ENCODE measurements around the gene ANKIB1.

DNA sequence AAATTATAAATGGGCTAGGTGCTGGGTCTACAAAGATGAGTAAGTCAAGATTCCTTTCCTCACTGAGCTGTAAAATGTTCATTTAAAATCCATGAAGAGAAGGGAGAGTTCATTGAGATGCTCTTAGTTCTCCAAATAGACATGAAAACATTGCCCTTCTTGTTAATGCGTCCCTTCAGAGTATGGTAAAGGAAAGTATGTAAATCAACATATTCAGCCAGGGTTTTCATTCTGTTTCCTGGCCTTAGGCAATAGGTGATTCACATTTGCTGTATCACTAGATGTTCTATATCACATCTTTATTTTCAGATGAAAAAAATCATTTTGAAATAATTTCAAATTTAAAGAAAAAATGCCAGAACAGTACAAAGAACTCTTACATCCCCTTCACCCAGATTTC is 5.4 kb downstream of the ANKIB1 start:
- no peak for TF ChIP-seq CTCF (tag by site-specific recombination; IDR thresholded peaks at IDR 0.05)
- no peak for TF ChIP-seq REST (tag by site-specific recombination; IDR thresholded peaks at IDR 0.05)
- TF ChIP-seq, protein P1, sequence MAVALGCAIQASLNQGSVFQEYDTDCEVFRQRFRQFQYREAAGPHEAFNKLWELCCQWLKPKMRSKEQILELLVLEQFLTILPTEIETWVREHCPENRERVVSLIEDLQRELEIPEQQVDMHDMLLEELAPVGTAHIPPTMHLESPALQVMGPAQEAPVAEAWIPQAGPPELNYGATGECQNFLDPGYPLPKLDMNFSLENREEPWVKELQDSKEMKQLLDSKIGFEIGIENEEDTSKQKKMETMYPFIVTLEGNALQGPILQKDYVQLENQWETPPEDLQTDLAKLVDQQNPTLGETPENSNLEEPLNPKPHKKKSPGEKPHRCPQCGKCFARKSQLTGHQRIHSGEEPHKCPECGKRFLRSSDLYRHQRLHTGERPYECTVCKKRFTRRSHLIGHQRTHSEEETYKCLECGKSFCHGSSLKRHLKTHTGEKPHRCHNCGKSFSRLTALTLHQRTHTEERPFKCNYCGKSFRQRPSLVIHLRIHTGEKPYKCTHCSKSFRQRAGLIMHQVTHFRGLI (tag by site-specific recombination; IDR thresholded peaks at IDR 0.05), result no peak
- no peak for TF ChIP-seq ZNF133 (tag by site-specific recombination; IDR thresholded peaks at IDR 0.05)

All from HEK293 (cell line).